NCI-H82 treated with DMSO at 0.1 percent for 48 hours (cell line): ENCODE data around the gene TMEM179.
A peak's percentile ranks its signal among the peaks of the same experiment; 100 is the strongest.
"Not testable (repeated sequence)": the region's sequence is repeated elsewhere in the genome, so short reads cannot be mapped to it uniquely, and the experiment has no call there.

Experiments used
- DNase-seq: peaks from one replicate; lab custom pipeline; 2025; ENCODE audit not compliant: unreplicated experiment; lab: John Stamatoyannopoulos, UW

The TMEM179 gene

GRCh38 chr14:104604458-104605449, at the start of gene TMEM179:
TMEM179 (minus strand) TSS chr14:104604772; CDS start chr14:104604741, 31 bp downstream.
- DNase-seq = no peak

- no peak for DNase-seq
Measured at GRCh38 chr14:104654119-104654518, 49.5 kb upstream of the TMEM179 start.

DNA sequence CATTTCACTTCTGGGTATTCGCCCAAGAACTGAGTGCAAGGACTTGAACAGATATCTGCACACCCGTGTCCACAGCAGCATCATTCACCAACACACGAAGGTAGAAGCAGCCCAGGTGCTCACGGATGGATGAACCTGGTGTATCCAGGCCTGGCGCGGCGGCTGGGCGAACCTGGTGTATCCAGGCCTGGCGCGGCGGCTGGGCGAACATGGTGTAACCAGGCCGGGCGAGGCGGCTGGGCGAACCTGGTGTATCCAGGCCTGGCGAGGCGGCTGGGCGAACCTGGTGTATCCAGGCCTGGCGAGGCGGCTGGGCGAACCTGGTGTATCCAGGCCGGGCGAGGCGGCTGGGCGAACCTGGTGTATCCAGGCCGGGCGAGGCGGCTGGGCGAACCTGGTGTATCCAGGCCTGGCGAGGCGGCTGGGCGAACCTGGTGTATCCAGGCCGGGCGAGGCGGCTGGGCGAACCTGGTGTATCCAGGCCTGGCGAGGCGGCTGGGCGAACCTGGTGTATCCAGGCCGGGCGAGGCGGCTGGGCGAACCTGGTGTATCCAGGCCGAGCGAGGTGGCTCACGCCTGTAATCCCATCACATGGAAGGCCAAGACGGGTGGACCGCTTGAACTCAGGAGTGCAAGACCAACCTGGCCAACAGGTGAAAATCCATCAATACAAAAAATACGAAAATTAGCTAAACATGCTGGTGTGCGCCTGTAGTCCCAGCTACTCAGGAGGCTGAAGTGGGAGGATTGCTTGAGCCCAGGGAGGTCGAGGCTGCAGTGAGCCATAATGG, 48.8 kb upstream of the TMEM179 start:
- DNase-seq = not testable (repeated sequence)

DNA sequence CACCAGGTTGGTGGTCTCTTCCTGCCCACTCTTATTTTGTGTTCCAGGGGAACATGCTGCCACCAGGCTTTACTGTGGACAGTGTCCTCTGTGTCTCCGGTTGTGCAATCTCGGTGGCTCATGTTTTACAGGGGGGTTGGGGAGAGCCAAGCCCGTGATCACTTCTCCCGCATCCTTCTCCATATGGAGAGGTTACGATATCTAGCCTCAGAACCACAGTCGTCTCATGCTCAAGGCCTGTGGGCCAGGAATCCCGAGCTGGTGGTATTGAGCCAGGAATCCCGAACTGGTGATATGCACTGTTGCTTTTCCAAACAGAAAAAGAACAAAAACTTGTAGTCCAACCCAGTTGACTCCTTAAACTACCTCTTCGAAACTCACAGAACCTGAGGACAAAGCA, 47.8 kb upstream of the TMEM179 start:
- DNase-seq = no peak

- DNase-seq = no peak
Measured at GRCh38 chr14:104651876-104652260, 47.3 kb upstream of the TMEM179 start.

- no peak for DNase-seq
Measured at GRCh38 chr14:104650981-104651875, 46.7 kb upstream of the TMEM179 start.

- no peak for DNase-seq
Measured at GRCh38 chr14:104650057-104650980, 45.7 kb upstream of the TMEM179 start.

DNA sequence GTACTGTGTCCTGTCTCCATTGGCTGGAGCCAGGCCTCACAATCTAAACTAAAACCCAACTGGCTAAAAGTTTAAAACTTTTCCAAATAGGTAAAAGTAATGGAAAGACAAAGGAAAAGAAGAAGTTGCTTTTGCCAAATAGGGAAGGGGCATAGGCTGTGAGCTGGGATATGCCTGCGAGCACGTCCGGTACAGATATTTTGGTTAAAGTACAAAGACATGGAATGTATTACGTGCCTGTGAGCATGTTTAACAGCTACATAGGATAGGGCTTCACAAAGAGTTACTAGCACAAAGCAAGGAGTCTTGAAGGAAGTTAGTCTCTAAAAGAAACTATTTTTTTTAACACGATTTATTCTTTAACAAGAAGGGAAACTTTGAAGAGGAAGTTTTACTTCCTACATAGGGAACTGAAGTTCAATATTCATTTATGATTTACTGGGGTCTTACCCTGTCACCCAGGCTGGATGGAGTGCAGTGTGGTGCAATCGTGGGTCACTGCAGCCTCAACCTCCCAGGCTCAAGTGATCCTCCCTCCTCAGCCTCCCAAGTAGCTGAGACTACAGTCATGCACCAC, 43.0 kb upstream of the TMEM179 start:
- DNase-seq = no peak

GRCh38 chr14:104644656-104645378, 40.2 kb upstream of the TMEM179 start:
- DNase-seq = no peak

GRCh38 chr14:104644091-104644635, 39.6 kb upstream of the TMEM179 start:
- DNase-seq = no peak

DNA sequence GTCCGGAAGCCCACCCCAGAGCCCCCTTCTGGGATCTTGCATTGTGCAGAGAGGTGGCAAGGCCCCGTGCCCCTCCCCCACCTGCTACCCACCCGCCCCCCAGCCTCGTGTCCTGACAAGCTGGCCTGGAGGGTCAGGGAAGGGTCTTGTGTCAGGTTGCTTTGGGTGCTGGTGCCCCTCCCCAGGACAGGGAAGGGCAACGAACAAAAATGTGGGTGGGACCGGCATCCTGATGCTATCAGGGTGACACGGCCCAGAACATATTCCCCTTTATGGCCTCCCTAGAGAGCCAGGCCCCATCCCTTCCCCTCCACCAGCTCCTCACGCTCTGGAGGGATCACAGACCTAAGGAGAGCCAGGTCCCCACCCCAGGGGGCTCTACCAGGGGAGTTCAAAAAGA, 38.7 kb upstream of the TMEM179 start:
- DNase-seq = no peak

- no peak for DNase-seq
Measured at GRCh38 chr14:104642540-104642868, 37.9 kb upstream of the TMEM179 start.

DNA sequence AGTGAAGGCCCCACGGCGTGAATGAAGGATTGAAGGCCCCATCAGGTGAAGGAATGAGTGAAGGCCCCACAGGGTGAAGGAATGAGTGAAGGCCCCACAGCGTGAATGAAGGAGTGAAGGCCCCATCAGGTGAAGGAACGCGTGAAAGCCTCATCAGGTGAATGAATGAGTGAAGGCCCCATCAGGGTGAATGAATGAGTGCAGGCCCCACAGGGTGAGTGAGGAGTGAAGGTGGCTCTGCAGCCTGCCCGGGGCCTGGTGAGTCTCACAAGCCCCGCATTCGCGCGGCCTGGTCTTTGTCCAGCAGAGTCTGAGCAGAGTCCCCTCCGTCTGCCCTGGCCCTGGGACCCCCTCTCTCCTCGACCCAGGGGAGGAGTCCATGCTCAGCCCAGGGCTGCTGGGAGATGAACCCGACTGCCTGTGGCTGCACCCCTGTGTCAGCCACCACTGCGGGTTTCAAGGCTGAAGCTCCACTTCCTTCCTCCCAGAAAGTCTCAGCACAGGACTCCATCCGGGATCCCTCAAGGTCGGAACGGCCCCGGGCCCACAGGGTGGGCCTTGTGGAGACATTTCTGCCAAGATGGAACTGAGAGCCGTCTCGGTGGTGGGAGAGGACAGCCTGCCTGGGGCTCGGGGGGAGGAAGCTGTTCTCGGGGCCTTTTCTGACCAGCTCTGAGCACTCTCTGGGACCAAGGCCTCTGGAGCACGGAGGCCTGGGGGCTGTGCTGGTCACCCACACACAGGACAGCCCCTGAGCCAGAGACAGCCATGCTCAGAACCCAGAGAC, 37.4 kb upstream of the TMEM179 start:
- no peak for DNase-seq

DNA sequence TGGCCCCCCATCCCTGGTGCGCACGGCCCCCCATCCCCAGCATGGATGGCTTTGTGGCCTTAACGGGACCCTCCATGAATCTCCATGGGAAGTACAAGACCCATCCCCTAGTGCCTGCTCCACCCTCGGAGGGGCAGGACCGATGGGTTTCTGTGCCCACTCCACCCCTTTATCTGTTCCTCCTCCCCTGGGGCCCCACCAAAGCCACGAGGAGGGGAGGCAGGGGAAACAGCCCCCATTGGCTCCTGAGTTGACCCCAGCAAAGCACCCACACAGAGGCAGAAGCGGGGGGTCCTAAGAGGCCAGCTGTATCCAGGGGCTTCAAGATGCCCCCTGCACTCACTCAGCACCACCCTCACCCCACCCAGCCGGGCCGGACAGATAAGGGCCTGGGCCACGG, 36.1 kb upstream of the TMEM179 start:
- DNase-seq = no peak

DNA sequence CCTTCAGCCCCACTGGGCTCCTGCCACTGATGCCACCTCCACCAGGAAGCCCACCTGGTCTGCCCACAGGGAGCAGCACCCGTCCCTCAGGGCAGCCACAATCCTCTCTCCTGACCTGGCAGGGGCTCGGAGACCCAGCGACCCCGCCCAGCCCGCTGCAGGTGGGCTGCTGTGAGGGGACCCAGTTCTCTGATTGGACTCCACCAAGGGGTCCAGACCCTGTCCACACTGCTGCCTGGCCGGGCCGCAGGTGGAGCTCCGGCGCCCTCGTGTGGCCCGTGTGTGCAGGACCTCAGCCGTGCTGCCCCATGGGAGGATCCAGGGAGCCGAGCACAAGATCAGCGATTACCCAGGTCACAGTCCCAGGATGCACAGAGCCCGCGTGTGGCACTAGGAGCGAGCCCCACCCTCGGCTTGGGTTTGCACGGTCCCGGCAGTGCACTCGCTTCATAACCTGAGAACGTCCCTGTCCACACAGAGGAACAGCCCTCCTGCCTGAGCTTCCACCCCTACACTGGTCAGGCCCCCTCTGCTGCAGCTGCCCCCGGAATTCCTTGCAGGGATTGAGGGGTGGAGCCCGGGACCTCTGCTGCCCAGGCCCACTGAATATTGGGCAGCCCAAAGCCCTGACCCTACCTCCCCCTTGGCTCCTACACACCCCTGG, 35.4 kb upstream of the TMEM179 start:
- peak; percentile 33 for DNase-seq

DNA sequence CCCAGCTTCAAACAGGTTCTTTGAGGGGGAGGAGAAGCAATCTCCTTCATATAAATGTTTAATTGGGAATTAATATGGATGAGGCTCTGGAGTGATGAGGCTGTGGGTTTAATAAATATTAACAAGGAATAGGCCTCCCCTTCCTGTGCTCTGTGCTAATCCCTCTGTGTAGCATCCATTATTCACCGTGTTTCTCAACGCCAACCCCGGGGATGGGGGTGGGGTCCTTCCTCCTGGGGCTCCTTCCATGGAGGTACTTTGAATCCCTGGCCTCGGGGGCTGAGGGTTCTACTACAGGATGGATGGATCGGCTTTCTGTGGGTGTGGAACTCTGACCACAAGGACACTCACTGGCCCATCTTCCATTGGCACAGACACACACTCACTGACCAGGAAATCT, 34.9 kb upstream of the TMEM179 start:
- DNase-seq = no peak

DNA sequence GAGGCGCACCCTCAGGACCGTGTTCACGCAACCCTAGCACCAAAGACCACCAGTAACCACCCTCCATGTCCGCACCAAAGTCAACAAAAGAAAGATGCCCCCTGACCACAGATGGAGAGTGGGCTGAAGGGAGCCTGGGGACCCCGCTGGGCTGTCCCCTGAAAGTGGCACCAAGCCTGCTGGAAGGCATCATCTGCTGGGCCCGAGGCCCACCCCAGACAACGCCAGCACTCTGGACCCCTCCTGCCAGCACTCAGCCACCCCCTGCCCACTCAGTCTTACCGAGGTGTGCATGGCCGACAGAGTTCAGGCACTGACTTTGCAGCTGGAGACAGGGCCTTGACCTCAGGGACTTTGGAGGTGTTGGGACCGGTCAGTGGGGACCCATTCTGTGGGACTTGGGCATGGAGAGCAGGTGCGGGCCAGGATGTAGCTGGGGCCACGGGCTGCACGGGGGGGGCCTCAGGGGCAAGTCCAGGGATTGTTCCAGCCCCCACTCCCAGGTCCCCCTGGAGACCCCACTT, 34.4 kb upstream of the TMEM179 start:
- no peak for DNase-seq
